K562 (cell line): ENCODE results near the gene HDHD3. TPM values are rescaled to one million over a fixed set of nuclear protein-coding genes. Genes with fewer than 3 reads are reported as not detected.

Experiments used
- ARID2 ChIP-seq: fragments of 450-650 bp; IDR thresholded peaks from 2 replicates; pipeline ENCODE4 v1.6.1; 2017; ENCODE audit warnings: antibody characterized with exemption, mild to moderate bottlenecking
- CBX1 ChIP-seq: sonication (generic); IDR thresholded peaks from 2 replicates; pipeline ENCODE4 v1.6.1; 2016; ENCODE audit warnings: antibody characterized with exemption, low read depth, mild to moderate bottlenecking
- ESRRA ChIP-seq: fragments of 450-650 bp; IDR thresholded peaks from 2 replicates; pipeline ENCODE4 v1.6.1; 2014; ENCODE audit warnings: low read depth, mild to moderate bottlenecking, moderate library complexity, borderline replicate concordance
- FOXM1 ChIP-seq, 2 experiments: fragments of 450-650 bp in 1 of 2; sonication (generic) in 1 of 2; formaldehyde crosslinking in 1 of 2; IDR thresholded peaks; 2 replicates each; pipeline versions ENCODE4 v1.6.1 to v1.9.0; 2017 to 2022; ENCODE audit warnings: low read depth in 2 of 2, mild to moderate bottlenecking in 2 of 2, missing genetic modification reagents in 1 of 2, moderate library complexity in 1 of 2
- HLTF ChIP-seq: fragments of 450-650 bp; IDR thresholded peaks from 2 replicates; pipeline ENCODE4 v1.6.1; 2016
- MED1 ChIP-seq: sonication (generic); formaldehyde crosslinking; IDR thresholded peaks from 2 replicates; pipeline ENCODE4 v1.8.1; 2023; ENCODE audit warnings: missing genetic modification reagents, borderline replicate concordance
- NFE2L1 ChIP-seq: fragments of 450-650 bp; IDR thresholded peaks from 2 replicates; pipeline ENCODE4 v1.6.1; 2016; ENCODE audit warnings: missing genetic modification characterization, low read depth, mild to moderate bottlenecking, missing compliant biosample characterization, moderate library complexity, borderline replicate concordance
- RBM15 ChIP-seq: fragments of 200-400 bp; formaldehyde crosslinking; IDR thresholded peaks from 2 replicates; pipeline ENCODE4 v1.6.1; 2018; ENCODE audit warnings: mild to moderate bottlenecking, low read length, moderate library complexity; ENCODE audit not compliant: insufficient read depth
- RFX5 ChIP-seq: IDR thresholded peaks from 2 replicates; pipeline ENCODE4 v1.6.1; 2011; ENCODE audit warnings: low read depth, mild to moderate bottlenecking, improper control_type of control experiment, low read length
- SIN3B ChIP-seq: fragments of 450-650 bp; IDR thresholded peaks from 2 replicates; pipeline ENCODE4 v1.6.1; 2017; ENCODE audit warnings: low read depth, mild to moderate bottlenecking, moderate library complexity
- TARDBP ChIP-seq: fragments of 450-650 bp; IDR thresholded peaks from 2 replicates; pipeline ENCODE4 v1.6.1; 2016
- YY1 ChIP-seq, 3 experiments: IDR thresholded peaks; 2 replicates each; pipeline ENCODE4 v1.6.1; 2011; ENCODE audit warnings: low read length in 2 of 3, mild to moderate bottlenecking in 2 of 3, moderate library complexity in 2 of 3, borderline replicate concordance in 1 of 3, control low read depth in 1 of 3, low read depth in 1 of 3; ENCODE audit not compliant: insufficient read depth in 3 of 3, insufficient replicate concordance in 2 of 3, control insufficient read depth in 1 of 3, insufficient read length in 1 of 3; ENCODE audit errors: extremely low read depth in 1 of 3
- ZNF384 ChIP-seq: IDR thresholded peaks from 2 replicates; pipeline ENCODE4 v1.6.1; 2012; ENCODE audit warnings: low read depth, low read length, improper control_type of control experiment
- ZNF431 ChIP-seq: sonication (generic); formaldehyde crosslinking; IDR thresholded peaks from 2 replicates; pipeline ENCODE4 v1.8.0; 2022; ENCODE audit warnings: mild to moderate bottlenecking, missing genetic modification reagents
- polyA plus RNA-seq, 8 experiments: library from polyadenylated mRNA; depleted of rRNA in 4 of 8; stranded (reverse) in 5 of 8; unstranded in 3 of 8; fragments of >200 nt; fragmentation: Nextera tagmentation in 2 of 8; fragmentation: Illumina TruSeq in 1 of 8; extraction: Ambion mirVana in 2 of 8; extraction: Trizol in 1 of 8; gene quantifications; 2 replicates each; pipeline versions ENCODE4 v1.2.1 to v1.2.3, GENCODE V29; 2011 to 2014; ENCODE audit warnings: inconsistent platforms in 1 of 8, missing spikeins in 1 of 8
- total RNA-seq, 7 experiments: library from RNA; depleted of rRNA in 6 of 7; stranded (reverse); fragments of >200 nt in 6 of 7; fragmentation: Illumina TruSeq in 2 of 7; extraction: Trizol in 2 of 7; gene quantifications; 2 replicates each; pipeline versions ENCODE4 v1.2.1 to v1.2.3, GENCODE V29; 2011 to 2021; ENCODE audit warnings: low replicate concordance in 1 of 7
- TF ChIP-seq, protein P1 (sequence below), 2 experiments: IDR thresholded peaks; 2 replicates each; pipeline ENCODE4 v1.6.1; 2011; ENCODE audit warnings: borderline replicate concordance in 1 of 2, control low read depth in 1 of 2, low read depth in 1 of 2, low read length in 1 of 2, mild to moderate bottlenecking in 1 of 2, mixed read lengths in 1 of 2, moderate library complexity in 1 of 2; ENCODE audit not compliant: insufficient read depth in 1 of 2, insufficient read length in 1 of 2, poor library complexity in 1 of 2, severe bottlenecking in 1 of 2; ENCODE audit errors: extremely low read depth in 1 of 2
- TF ChIP-seq, protein P2 (sequence below), 2 experiments: fragments of 450-650 bp in 1 of 2; sonication (generic) in 1 of 2; formaldehyde crosslinking in 1 of 2; IDR thresholded peaks in 1 of 2; conservative IDR thresholded peaks in 1 of 2; 2 replicates each; pipeline versions ENCODE4 v1.6.1 to v1.8.1; 2016 to 2023; ENCODE audit warnings: mild to moderate bottlenecking in 2 of 2, moderate library complexity in 2 of 2, inconsistent platforms in 1 of 2, missing genetic modification reagents in 1 of 2
- TF ChIP-seq, protein P3 (sequence below): sonication (generic); formaldehyde crosslinking; IDR thresholded peaks from 2 replicates; pipeline ENCODE4 v1.9.0; 2022; ENCODE audit warnings: mild to moderate bottlenecking, missing genetic modification reagents
- TF ChIP-seq, protein P4 (sequence below), 2 experiments: fragments of 450-650 bp; conservative IDR thresholded peaks; 2 replicates each; pipeline ENCODE4 v1.6.1; 2017; ENCODE audit warnings: mild to moderate bottlenecking in 2 of 2, moderate library complexity in 2 of 2
- TF ChIP-seq, protein P5 (sequence below): fragments of 450-650 bp; formaldehyde crosslinking; IDR thresholded peaks from 2 replicates; pipeline ENCODE4 v1.4.0; 2020; ENCODE audit warnings: mild to moderate bottlenecking, moderate library complexity

Gene HDHD3
- total and polyA plus RNA-seq, 9 of the 15 experiments (the other 6 are each of a cell fraction or from before 2014, with no cell fraction given): 1.1 to 19.1 (median 10.9) TPM

DNA sequence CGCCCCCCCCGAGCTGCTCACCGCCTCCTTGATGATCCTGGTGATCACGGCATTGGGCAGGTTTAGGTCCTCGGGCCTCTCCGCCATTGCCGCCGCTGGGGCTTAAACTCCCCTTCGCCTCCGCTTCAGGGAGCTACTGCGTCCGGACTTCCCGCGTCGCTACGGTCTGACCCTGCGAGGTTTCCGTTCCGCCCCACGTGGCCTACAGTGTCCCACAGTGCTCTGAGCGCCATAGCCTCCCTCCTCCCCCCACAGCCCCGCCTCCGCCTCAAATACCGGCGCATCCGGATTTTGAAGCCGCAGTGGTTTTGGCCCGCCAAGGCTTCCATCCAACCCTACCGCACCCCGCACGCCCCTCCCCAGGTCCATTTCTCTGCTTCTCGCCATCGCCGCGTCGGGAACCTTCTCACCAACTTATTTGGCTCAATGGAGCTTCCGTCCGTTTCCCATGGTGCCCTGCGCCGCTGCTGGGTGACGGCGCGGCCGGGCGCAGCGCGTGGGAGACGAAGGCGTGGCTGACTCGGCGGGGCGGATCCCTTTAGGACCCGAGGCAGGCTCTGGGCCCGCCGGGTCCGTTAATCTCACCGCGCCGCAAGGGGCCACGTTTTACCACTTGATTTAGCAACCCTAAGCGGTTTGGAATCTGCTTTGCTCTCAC, 33.5 kb upstream of the HDHD3 start, which contains the start of the genes C9orf43 and POLE3 (continued):
- TF ChIP-seq, protein P1, sequence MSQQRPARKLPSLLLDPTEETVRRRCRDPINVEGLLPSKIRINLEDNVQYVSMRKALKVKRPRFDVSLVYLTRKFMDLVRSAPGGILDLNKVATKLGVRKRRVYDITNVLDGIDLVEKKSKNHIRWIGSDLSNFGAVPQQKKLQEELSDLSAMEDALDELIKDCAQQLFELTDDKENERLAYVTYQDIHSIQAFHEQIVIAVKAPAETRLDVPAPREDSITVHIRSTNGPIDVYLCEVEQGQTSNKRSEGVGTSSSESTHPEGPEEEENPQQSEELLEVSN (IDR thresholded peaks at IDR 0.05; ENCODE audit: borderline replicate concordance in 1 of 2, extremely low read depth in 1 of 2, insufficient read depth in 1 of 2, insufficient read length in 1 of 2, low read depth in 1 of 2, low read length in 1 of 2, poor library complexity in 1 of 2, severe bottlenecking in 1 of 2): peak; percentile 81 to 86
- peak; percentile 54 for TF ChIP-seq FOXM1 (IDR thresholded peaks at IDR 0.05; ENCODE audit: low read depth)
- TF ChIP-seq FOXM1 (CRISPR knock-in tag; IDR thresholded peaks at IDR 0.05; ENCODE audit: low read depth): no peak
- TF ChIP-seq, protein P2, sequence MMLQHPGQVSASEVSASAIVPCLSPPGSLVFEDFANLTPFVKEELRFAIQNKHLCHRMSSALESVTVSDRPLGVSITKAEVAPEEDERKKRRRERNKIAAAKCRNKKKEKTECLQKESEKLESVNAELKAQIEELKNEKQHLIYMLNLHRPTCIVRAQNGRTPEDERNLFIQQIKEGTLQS (IDR thresholded peaks at IDR 0.05): peak; percentile 49; the same call in 1 of the 2 replicates
- TF ChIP-seq, protein P2 (CRISPR knock-in tag; conservative IDR thresholded peaks at IDR 0.05): no peak; the same call in 1 of the 2 replicates
- TF ChIP-seq HLTF: peak; percentile 44; the same call in 1 of the 2 replicates
- no peak for TF ChIP-seq MED1 (CRISPR knock-in tag)
- peak; percentile 66 for TF ChIP-seq ZNF431 (CRISPR knock-in tag)
- peak; percentile 92 for TF ChIP-seq CBX1
- TF ChIP-seq, protein P3, sequence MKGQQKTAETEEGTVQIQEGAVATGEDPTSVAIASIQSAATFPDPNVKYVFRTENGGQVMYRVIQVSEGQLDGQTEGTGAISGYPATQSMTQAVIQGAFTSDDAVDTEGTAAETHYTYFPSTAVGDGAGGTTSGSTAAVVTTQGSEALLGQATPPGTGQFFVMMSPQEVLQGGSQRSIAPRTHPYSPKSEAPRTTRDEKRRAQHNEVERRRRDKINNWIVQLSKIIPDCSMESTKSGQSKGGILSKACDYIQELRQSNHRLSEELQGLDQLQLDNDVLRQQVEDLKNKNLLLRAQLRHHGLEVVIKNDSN (CRISPR knock-in tag): peak; percentile 96
- TF ChIP-seq RFX5: no peak
- TF ChIP-seq NFE2L1 (tag): no peak
- peak; percentile 62; the same call in 1 of the 2 replicates for TF ChIP-seq ESRRA
- TF ChIP-seq ARID2: no peak
- TF ChIP-seq SIN3B: peak; percentile 27; the same call in 1 of the 2 replicates
- TF ChIP-seq, protein P4, sequence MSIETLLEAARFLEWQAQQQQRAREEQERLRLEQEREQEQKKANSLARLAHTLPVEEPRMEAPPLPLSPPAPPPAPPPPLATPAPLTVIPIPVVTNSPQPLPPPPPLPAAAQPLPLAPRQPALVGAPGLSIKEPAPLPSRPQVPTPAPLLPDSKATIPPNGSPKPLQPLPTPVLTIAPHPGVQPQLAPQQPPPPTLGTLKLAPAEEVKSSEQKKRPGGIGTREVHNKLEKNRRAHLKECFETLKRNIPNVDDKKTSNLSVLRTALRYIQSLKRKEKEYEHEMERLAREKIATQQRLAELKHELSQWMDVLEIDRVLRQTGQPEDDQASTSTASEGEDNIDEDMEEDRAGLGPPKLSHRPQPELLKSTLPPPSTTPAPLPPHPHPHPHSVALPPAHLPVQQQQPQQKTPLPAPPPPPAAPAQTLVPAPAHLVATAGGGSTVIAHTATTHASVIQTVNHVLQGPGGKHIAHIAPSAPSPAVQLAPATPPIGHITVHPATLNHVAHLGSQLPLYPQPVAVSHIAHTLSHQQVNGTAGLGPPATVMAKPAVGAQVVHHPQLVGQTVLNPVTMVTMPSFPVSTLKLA (conservative IDR thresholded peaks at IDR 0.05): peak; percentile 98 to 99
- TF ChIP-seq, protein P5, sequence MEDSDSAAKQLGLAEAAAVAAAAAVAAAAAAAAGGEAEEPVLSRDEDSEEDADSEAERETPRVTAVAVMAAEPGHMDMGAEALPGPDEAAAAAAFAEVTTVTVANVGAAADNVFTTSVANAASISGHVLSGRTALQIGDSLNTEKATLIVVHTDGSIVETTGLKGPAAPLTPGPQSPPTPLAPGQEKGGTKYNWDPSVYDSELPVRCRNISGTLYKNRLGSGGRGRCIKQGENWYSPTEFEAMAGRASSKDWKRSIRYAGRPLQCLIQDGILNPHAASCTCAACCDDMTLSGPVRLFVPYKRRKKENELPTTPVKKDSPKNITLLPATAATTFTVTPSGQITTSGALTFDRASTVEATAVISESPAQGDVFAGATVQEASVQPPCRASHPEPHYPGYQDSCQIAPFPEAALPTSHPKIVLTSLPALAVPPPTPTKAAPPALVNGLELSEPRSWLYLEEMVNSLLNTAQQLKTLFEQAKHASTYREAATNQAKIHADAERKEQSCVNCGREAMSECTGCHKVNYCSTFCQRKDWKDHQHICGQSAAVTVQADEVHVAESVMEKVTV (CRISPR knock-in tag): no peak
- TF ChIP-seq RBM15: no peak
- peak; percentile 28; the same call in 1 of the 2 replicates for TF ChIP-seq ZNF384
- no peak for TF ChIP-seq TARDBP
- TF ChIP-seq YY1 (IDR thresholded peaks at IDR 0.05; ENCODE audit: borderline replicate concordance in 1 of 3, control insufficient read depth in 1 of 3, extremely low read depth in 1 of 3, insufficient read depth in 3 of 3, insufficient read length in 1 of 3, insufficient replicate concordance in 2 of 3, low read depth in 1 of 3, low read length in 2 of 3): peak; percentile 58 to 87 (median 79)
